Activated naive CD8-positive, alpha-beta T cell treated with anti-CD3 and anti-CD28 coated beads for 36 hours (primary cell): ENCODE results near the gene IL16. TPM values are rescaled to one million over a fixed set of nuclear protein-coding genes. Genes with fewer than 3 reads are reported as not detected.

Experiments used
- DNase-seq: peaks from one replicate; pipeline ENCODE4 v3.0.0; 2021
- H3K27ac Mint-ChIP-seq: one replicate; pipeline ENCODE4 v1.8.0; 2022; ENCODE audit warnings: mild to moderate bottlenecking, moderate library complexity, mixed read lengths
- H3K27me3 Mint-ChIP-seq: one replicate; pipeline ENCODE4 v1.8.0; 2022; ENCODE audit warnings: mild to moderate bottlenecking, mixed read lengths
- H3K36me3 Mint-ChIP-seq: one replicate; pipeline ENCODE4 v1.8.0; 2021; ENCODE audit warnings: mild to moderate bottlenecking, mixed read lengths
- H3K4me1 Mint-ChIP-seq: one replicate; pipeline ENCODE4 v1.8.0; 2021; ENCODE audit warnings: mixed read lengths
- H3K4me3 Mint-ChIP-seq: one replicate; pipeline ENCODE4 v1.8.0; 2022; ENCODE audit warnings: mild to moderate bottlenecking, moderate library complexity, mixed read lengths
- H3K9me3 Mint-ChIP-seq: one replicate; pipeline ENCODE4 v1.8.0; 2022; ENCODE audit warnings: mixed read lengths
- total RNA-seq, 2 experiments: library from RNA; stranded (reverse); gene quantifications; one replicate each; pipeline ENCODE4 v1.2.3, GENCODE V29; 2021

The IL16 gene
- total RNA-seq, 2 experiments from 2014 or later: 106 to 110 TPM

DNA sequence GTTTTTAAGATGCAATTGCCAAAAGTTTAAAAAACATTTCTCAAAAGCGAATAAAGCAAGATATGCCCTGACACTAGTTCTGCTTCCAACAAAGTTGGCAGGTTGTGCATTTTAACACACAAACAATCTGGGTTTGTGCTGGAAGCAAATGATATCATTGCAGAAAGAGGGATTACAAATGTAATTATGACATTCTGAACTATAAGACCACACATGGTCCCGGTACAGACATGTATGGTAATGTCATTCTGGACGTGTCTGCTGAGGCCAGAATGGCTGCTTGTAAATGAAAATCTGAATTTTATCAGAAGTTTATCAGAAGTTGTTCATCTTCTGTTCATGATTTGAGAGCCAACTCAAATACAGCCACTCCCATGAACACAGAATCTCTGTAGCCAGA is 166.6 kb downstream of the IL16 start:
- no peak for DNase-seq
- no peaks in the 10 kb centered on the region for H3K4me1 Mint-ChIP-seq
- no peak overlapping the region for H3K27ac Mint-ChIP-seq
- H3K36me3 Mint-ChIP-seq: peaks cover 1% of the 10 kb centered on the region
- no peaks in the 10 kb centered on the region for H3K9me3 Mint-ChIP-seq
- no peak overlapping the region for H3K4me3 Mint-ChIP-seq
- no peaks in the 10 kb centered on the region for H3K27me3 Mint-ChIP-seq

Other genes with a start within 250 kb of the IL16 start
- 10 to 100 TPM; 20.7 to 21.0 TPM for gene MESD, start 207.1 kb upstream of the IL16 start, total RNA-seq
- gene TLNRD1, start 196.0 kb upstream of the IL16 start, total RNA-seq: 10 to 100 TPM; 28.2 to 29.9 TPM
- gene CFAP161, start 62.6 kb upstream of the IL16 start, total RNA-seq: not detected
- gene STARD5, start 127.3 kb downstream of the IL16 start, total RNA-seq: 1 to 10 TPM; 6.2 to 7.7 TPM
- gene TMC3, start 177.3 kb downstream of the IL16 start, total RNA-seq: not detected